Thyroid gland (tissue), 4 donors: ENCODE data around the gene SLC9B2. TPM values are rescaled to one million over a fixed set of nuclear protein-coding genes. Genes with fewer than 3 reads are reported as not detected.

ENCODE experiments used
- DNase-seq, 2 donors: peaks; one replicate each; pipeline ENCODE4 v3.0.0-alpha.2; 2019
- H3K27ac ChIP-seq, 3 donors: fragments of 200-600 bp; sonication (generic); 1 replicate in 2 of 3; 2 replicates in 1 of 3; pipeline ENCODE4 v1.5.1; 2016 to 2019; ENCODE audit warnings: mild to moderate bottlenecking in 1 of 3, moderate library complexity in 1 of 3
- H3K27me3 ChIP-seq: fragments of 200-600 bp; sonication (generic); one replicate; pipeline ENCODE4 v1.5.1; 2019
- H3K36me3 ChIP-seq, 2 donors: fragments of 200-600 bp; sonication (generic); one replicate each; pipeline ENCODE4 v1.5.1; 2016 to 2019
- H3K4me1 ChIP-seq, 2 donors: fragments of 200-600 bp; sonication (generic); one replicate each; pipeline ENCODE4 v1.5.1; 2017 to 2019
- H3K4me3 ChIP-seq, 3 donors: fragments of 200-600 bp; sonication (generic); replicated peaks in 1 of 3; 1 replicate in 2 of 3; 2 replicates in 1 of 3; pipeline ENCODE4 v1.5.1; 2016; ENCODE audit warnings: mild to moderate bottlenecking in 1 of 3
- H3K9me3 ChIP-seq: fragments of 200-600 bp; sonication (generic); one replicate; pipeline ENCODE4 v1.5.1; 2017
- CTCF ChIP-seq, 6 experiments: fragments of 200-600 bp in 3 of 6; fragments of 450-650 bp in 3 of 6; sonication (generic) in 3 of 6; IDR thresholded peaks; one replicate each; pipeline ENCODE4 v1.5.1; 2016 to 2019; ENCODE audit warnings: antibody characterized with exemption in 6 of 6, mild to moderate bottlenecking in 2 of 6, inconsistent platforms in 1 of 6, moderate library complexity in 1 of 6
- POLR2A ChIP-seq, 2 donors: fragments of 450-650 bp; IDR thresholded peaks; one replicate each; pipeline ENCODE4 v1.6.1; 2017; ENCODE audit warnings: antibody characterized with exemption in 2 of 2, mild to moderate bottlenecking in 2 of 2, moderate library complexity in 1 of 2
- WGBS, 2 donors: methylation state at CpG; one replicate each; pipeline ENCODE4 v1.1.5; 2017; 5-methylcytosine and 5-hydroxymethylcytosine counted together
- intact Hi-C: fragments of 100-400 bp; cut with DNase I; formaldehyde crosslinking; loops from one replicate; pipeline ENCODE4 v1.15.1; 2023
- total RNA-seq, 4 donors: library from RNA; depleted of rRNA; stranded (reverse); fragments of >200 nt; gene quantifications; one replicate each; pipeline ENCODE4 v1.2.3, GENCODE V29; 2016

The SLC9B2 gene
- total RNA-seq, 4 donors from 2014 or later = 3.9 to 9.5 (median 7.1) TPM

- intact Hi-C loops = no loop called here
- TF ChIP-seq POLR2A (IDR thresholded peaks at IDR 0.05) (no peak), CTCF (IDR thresholded peaks at IDR 0.05) (no peak)
- no peak for DNase-seq
Observed at GRCh38 chr4:103052145-103052544, 24.4 kb downstream of the SLC9B2 start.

GRCh38 chr4:103050736-103051436 is 25.7 kb downstream of the SLC9B2 start:
- H3K9me3 ChIP-seq = no peaks in the 10 kb centered on the region
- no peaks in the 10 kb centered on the region for H3K36me3 ChIP-seq
- H3K4me1 ChIP-seq = no peaks in the 10 kb centered on the region
- H3K4me3 ChIP-seq = no peak overlapping the region
- H3K27ac ChIP-seq = no peak overlapping the region
- TF ChIP-seq CTCF (IDR thresholded peaks at IDR 0.05) = no peak
- no peak for TF ChIP-seq POLR2A (IDR thresholded peaks at IDR 0.05)
- intact Hi-C loops = no loop called here
- no peaks in the 10 kb centered on the region for H3K27me3 ChIP-seq
- no peak for DNase-seq
- 50 to 62% methylated on average over 2 of the region's 2 CpGs for WGBS, 2 donors

More at GRCh38 chr4:103052145-103052544, 24.4 kb downstream of the SLC9B2 start:
- Histone ChIP-seq H3K9me3 (no peaks in the 10 kb centered on the region), H3K27ac (no peak overlapping the region), H3K36me3 (no peaks in the 10 kb centered on the region), H3K4me1 (no peaks in the 10 kb centered on the region), H3K4me3 (no peak overlapping the region), H3K27me3 (no peaks in the 10 kb centered on the region)
- WGBS, 2 donors = 92 to 100% methylated on average over 3 of the region's 3 CpGs

GRCh38 chr4:103046416-103047290 is 29.9 kb downstream of the SLC9B2 start:
- DNase-seq = peak; percentile 20 to 38
- TF ChIP-seq POLR2A (IDR thresholded peaks at IDR 0.05) (no peak), CTCF (IDR thresholded peaks at IDR 0.05) (peak; percentile 20 to 82 (median 46))
- Histone ChIP-seq H3K27me3 (no peaks in the 10 kb centered on the region), H3K36me3 (no peaks in the 10 kb centered on the region), H3K9me3 (no peaks in the 10 kb centered on the region), H3K4me1 (no peaks in the 10 kb centered on the region), H3K4me3 (no peak overlapping the region), H3K27ac (no peak overlapping the region)
- intact Hi-C loops = no loop called here
- 39 to 41% methylated on average over 5 of the region's 5 CpGs for WGBS, 2 donors

- 86 to 93% methylated on average over 2 of the region's 2 CpGs for WGBS, 2 donors
- no peak overlapping the region for H3K4me3 ChIP-seq
- H3K4me1 ChIP-seq = no peaks in the 10 kb centered on the region
- DNase-seq = no peak
- intact Hi-C loops = no loop called here
- no peaks in the 10 kb centered on the region for H3K36me3 ChIP-seq
- no peaks in the 10 kb centered on the region for H3K9me3 ChIP-seq
- no peak overlapping the region for H3K27ac ChIP-seq
- H3K27me3 ChIP-seq = no peaks in the 10 kb centered on the region
- TF ChIP-seq POLR2A (IDR thresholded peaks at IDR 0.05) = no peak
- no peak for TF ChIP-seq CTCF (IDR thresholded peaks at IDR 0.05)
Observed at GRCh38 chr4:103044183-103044582, 32.4 kb downstream of the SLC9B2 start.

GRCh38 chr4:103036169-103036568 is 40.4 kb downstream of the SLC9B2 start:
- Histone ChIP-seq H3K27ac (no peak overlapping the region), H3K9me3 (no peaks in the 10 kb centered on the region), H3K27me3 (no peaks in the 10 kb centered on the region), H3K36me3 (no peaks in the 10 kb centered on the region), H3K4me3 (no peak overlapping the region), H3K4me1 (no peaks in the 10 kb centered on the region)
- WGBS, 2 donors = 98 to 100% methylated on average over 2 of the region's 2 CpGs
- no peak for DNase-seq
- no peak for TF ChIP-seq CTCF (IDR thresholded peaks at IDR 0.05)
- no peak for TF ChIP-seq POLR2A (IDR thresholded peaks at IDR 0.05)
- intact Hi-C loops = no loop called here
